Measurements from ENCODE around the gene AFAP1L1.
"Not testable (repeated sequence)": the region's sequence is repeated elsewhere in the genome, so short reads cannot be mapped to it uniquely, and the experiment has no call there.

The AFAP1L1 gene

DNA sequence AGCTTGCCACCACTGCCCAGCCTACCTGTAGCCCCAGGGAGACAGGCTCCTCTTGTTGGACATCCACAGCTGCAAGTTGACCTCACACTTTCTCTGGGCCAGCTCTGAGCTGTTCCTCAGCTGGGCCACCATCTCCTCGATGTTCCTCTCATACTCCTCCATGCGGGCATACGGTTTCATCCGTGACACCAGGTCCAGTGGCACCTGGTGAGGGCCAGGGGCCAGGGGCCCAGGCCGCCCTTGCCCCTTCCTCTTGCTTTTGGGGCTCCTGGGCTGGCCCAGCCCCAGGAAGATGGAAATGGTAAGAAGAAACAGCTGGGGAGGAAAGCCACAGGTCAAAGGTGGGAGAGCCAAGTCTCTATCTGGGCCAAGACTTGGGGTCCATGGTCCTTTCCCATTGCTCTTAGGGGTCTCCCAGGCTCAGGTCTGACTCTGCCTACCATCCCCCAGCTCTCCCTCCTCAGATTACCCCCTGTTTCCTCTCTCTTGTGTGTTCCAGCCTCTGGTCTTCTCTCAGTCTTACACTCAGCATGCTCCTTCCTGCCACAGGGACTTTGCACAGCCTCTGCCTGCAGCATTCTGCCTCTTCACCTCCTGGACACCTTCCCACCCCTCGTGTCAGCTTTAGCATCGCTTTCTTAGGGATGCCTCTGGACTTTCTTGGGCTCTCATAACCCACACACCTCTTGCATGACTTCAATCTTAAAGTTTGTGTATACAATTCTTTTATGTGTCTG, 105.2 kb downstream of the AFAP1L1 start:
- DNase-seq = no peak

DNA sequence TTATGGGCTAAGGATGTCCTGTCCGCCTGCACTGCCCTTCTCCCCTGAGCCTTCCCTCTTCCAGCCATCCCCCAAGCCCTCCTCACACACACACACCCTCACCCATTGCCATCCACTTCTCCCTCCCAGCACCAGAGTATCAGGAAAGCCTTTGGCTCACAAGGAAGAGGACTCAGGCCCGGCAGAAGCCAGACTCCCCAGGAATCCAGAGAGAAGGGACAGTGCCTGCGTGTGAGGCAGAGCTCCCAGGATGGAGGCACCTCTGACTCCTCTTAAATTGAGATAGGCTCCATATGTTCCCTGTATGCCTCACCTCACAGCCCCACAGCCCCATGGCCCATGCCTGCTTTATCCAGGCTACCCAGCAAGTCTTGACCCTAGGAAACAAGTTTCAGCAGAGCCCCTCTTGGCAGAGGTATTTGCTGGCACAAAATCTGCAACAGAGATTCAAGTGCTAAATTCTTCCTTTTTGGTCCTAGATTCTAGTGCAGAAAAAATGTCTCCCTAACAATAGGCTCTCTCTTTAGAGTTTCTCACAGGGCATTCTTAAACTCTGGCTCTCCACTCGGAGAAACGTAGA, 106.7 kb downstream of the AFAP1L1 start:
- DNase-seq = no peak

DNA sequence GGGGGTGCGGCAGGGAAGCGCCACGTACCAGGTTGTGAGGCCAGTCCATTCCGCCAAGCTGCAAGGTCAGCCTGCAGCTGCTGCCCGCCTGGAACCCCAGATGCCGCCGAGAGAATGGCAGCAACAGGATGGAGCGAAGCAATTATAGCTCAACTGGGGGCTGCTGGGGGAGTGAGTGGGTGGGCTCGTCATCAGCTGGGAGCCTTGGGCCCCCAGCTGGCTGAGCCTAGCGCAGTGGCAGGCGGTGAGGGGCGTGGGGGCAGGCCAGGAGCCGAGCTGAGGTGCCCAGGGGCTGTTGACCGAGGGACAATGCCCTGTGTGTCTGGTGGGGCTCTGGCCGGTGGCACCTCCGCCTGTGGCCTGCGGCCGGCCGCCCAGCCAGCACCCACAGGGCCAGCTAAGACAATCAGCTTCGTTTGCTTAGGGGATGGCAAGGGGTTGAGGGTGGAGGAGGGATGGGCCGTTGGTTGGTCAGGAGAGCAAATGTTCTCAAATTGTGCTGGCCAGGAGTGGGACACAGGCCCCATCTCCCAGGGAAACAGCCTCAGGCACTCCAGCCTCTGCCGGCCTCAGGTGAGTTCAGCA, 107.6 kb downstream of the AFAP1L1 start, which contains the start of gene IL17B:
Gene IL17B, minus strand, starts transcription at position 116 of the 585 bp plus-strand sequence. Its CDS starts 67 bp downstream, at position 49.
- DNase-seq = no peak

DNA sequence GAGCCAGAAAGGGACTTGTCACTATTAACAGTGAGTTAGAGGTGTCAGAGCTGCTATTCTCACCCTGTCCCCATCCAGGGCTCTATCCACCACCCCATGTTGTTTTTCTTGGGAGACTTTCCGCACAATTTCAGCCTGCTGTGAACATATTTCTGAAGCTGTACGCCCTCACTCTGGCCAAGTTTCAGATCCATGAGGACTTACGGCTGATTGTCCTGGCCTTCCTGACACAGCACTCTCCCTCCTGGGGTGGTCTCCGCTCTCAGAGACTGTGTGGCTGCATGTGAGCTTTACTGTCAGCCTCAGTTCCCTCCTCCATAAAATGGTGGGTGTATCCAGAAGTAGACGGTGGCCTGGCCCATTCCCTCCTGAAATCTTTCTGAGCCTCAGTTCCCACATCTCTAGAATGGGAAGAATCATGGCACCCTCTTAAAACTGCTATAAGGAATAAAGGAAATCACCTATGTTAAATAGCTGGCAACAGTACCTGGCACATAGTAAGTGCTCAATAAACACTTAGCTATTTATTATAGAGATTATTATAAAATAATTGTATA, 108.2 kb downstream of the AFAP1L1 start:
- DNase-seq = no peak

DNA sequence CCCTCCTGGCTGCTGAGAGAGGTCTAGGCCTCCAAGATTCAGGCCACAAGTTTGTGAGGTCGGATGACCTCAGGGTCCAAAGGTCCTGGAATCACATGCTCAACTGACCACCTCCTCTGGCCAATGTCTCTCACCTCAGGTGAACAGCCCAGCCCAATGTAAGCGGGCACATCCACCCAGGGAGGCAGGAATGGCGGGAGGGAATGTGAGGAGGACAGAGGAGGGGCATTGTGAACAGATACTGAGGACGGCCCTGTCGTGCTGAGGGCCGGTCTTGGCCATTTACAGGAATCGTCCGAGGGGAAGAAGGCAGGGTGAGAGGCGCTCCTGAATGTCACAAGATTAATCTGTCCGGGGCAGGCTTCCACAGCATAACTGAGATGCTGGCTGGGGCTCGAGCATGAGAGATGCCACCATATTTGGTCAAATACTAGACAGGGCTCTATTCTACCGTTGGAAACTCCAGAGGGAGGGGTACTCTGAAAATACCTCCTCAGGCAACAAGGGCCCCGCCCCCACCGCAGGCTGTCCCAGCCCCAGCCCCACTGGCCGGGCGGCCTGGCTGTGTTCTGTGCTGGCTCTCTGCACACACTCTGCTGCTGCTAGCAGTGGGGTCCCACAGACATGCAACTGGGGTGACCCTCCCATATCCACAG, 108.9 kb downstream of the AFAP1L1 start:
- no peak for DNase-seq

DNA sequence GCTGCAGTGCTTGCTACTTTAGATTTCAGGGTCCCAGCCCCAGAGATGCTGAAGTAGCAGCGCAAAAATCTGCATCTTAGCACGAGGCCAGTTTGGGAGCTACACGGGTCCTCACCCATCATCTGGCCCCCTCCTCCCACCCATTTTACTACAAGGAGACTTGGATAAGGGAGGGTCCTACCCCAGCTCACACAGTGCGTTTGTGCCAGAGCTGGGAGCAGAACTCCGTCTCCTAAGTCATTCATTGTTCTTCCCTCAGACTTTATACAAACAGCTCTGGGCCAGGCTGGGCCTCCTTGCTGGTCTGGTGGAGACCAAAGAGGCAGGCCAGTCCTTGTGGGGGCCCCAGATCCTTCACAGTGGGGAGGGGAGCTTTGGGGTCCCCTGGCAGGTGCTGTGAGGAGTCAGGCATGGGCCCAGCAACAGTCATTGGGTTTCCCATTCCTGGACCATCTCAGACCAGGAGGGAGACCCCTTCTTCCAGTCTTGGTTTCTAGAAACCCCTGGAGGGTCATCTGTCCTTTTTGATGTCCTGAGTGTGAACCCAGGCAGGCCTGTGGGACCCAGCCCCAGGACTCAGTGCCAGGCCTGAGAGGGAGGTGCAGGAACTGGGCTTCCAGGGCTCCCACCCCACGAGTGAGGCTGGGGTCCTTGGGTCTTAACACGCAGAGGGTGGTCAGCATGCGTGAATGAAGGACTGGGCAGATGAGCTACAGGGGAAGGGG, 109.8 kb downstream of the AFAP1L1 start:
- no peak for DNase-seq

DNA sequence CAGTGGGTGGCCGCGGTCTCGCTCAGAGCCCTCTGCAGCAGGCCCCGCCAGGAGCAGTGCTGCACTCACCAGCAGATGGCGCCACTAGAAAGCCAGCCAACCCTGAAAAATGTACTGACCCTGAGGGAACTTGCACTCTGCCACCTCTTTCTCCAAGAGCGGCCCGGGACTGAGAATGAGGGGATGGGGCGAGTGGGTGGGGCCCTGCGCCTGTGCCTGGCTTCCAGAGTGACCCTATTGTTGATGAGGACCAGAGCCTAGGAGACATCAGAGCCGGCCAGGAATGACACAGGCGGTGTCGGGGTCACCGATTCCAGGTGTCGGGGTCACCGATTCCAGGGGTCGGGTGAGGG, 110.3 kb downstream of the AFAP1L1 start:
- peak; percentile 83 to 85 for DNase-seq

DNA sequence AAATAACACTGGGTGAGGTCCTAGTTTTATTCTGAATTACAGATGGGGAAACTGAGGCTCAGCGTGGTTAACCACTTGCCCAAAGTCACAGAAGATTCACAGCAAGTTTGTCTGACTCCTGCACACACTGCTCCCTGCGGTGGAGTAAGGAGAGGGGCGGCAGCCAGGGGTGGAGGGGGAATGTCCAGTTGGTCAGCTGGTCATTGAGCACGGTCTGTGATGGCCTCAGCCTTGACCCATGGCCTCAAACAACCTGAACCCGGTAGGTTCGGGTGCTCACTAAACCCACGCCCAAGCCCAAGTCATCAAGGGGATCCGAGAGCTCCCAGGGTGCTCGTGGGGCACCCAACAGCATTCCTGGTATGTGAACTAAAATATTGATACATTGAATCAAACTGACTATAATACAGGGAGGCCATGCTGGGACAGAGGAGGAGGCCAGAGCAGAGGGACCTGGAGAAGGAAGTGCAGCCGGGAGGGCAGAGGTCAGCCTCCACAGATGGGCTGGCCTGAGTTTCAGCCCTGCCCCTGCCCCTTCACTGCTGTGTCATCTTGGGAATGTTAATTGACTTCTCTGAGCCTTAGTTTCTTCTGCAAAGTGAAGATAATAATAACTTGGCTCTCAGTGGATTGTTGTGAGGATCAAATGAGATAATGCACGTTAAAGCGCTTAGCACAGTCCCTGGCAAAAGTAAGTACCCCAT, 111.0 kb downstream of the AFAP1L1 start:
- no peak for DNase-seq

DNA sequence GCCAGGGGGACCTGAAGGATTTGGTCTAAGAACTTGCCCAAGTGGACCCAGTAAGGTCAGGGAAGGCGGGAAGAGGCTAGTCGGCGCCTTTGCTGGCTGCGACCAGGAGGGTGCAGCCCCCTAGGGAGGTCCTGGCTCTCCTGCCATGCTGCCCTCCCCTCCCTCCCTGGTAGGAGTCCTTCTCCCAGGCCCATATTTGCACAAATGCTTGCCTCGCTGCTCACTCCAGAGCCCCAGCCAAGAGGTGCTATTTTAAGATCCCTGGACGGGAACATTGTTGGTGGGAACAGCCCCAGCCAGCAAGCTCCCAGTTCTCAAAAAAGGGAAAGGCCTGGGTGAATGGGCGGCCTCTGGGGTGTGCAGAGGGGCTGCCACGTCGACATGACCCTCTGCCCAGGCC, 111.7 kb downstream of the AFAP1L1 start:
- DNase-seq = no peak

DNA sequence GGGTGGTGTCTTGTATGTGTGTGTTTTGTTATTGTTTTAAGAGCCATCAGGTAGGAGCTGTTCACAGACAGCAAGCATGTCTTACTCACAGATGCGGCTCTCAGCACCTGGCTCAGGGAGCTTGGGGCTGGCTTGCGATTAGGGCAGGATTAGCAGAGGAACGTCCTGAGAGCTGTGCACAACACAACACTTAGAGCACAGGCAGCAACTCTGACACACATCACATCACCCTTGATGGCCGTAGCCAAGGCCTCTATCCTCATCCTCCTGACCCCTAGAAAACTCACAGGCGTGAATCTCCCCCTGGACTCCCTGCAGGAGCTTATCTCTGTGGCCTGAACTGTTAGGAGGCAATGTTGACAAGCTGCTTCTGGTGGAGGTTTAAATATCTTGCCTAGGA, 114.5 kb downstream of the AFAP1L1 start:
- DNase-seq = no peak

DNA sequence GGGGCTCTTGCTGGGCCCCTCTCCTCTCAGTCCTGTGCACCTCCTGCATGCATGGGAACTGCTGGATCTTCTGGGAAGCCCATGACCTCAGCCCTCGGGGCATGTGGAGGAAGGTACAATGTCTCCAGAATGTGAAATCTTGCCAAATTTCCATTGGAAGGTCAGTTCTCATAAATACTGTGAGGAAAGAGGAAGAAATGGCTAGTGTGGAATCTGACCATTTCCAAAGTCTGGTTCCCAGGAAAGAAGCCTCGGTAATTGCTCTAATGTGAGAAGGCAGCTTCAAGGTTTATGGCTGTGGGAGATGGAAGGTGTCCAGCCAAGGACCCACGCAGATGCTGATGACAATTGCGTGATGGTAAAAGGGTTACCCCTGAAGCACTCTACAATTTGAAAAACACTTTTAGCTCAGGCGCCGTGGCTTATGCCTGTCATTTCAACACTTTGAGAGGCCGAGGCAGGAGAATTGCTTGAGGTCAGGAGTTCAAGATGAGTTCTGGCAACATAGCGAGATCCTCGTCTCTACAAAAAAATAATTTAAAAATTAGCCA, 115.5 kb downstream of the AFAP1L1 start:
- no peak for DNase-seq

DNA sequence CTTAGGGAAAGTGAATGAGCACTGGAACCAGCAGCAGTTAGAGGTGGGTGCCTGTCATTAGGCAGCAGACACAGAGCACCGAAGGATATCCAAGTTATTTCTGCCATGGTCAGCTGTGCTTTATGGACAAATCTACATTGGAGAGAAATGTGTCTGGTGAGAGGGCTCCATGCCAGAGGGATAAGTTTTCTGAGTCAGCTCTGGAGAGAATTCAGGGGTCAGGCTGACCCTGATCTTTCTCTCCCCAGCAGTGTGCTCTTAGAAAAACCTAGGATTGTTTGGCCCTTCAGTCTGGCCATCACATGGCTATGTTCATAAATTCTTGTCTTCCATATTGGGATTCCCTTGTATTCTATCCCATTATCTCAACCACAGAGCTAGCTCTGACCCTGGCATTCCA, 116.3 kb downstream of the AFAP1L1 start:
- no peak for DNase-seq

DNA sequence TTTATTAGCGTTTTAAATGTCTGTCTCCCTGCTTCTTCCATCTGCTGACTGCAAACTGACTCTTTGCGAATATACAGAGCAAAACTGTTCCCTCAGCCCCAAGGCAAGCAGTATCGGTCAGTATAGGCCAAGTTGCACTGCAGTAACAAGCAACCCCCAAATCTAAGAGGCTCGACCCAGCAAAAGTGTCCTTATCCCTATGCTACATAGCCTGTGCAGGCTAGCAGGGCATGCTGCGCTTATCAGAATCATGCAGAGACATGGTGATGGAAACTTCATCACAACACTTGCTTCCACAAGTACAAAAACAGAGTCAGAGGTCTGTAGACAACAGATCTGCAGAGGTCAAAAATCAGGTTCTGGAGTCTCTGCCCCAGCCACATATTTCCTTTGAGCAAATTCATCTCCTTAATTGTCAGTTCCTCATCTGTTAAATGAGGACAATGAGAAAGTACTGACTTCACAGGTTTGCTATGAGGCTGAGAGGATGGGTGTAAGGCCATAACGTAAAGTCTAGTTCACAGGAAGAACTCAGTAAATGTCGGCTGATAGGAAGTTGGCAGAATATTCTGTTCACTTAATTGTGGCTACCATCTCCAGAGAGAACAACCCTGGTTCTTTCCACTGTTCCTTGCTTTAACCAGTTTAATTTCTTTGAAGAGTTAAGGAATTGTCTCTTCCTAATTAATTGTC, 117.0 kb downstream of the AFAP1L1 start:
- no peak for DNase-seq

DNA sequence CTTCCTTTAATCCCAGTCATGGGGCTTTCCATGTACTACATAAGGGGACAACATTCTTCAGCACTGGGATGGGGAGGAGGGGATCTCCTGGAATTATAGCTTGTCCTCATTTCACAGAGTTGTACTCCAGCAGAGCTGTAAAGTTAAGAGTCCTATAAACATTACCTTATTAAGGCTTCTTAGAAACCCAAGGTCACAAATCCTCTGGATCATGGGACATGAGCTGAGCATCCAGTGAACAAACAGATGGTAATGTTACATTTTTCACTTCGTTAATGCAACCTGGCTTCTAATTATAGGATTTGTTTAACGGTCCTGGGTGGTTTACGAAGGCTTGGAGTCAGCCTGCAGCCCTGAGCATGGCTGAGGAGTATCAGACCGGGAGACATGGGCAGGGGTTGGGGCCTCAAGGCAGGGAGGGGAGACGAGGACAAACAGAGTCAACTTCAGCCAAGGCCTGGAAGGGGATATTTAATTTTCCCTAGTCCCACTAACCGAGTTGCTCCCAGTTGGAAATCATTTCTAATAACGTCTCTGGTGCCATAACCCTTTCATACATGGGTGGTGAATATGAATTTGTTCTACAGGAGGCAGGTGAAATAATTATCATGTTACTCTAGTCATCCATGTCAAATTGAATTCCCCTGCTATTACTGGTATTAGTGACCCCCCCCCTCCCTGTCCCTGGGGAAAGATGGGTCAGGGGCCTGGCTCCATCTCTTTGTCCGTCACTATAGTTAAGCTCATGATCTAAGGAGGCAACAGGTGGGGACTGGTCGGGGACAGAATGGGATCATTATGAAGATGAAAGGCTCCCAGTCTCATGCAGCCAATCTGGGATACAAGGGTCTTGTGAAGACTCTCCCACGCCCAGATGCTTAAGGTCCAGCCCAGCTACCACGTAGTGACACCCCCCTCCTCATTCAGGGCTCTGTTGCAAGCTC, 118.2 kb downstream of the AFAP1L1 start:
- DNase-seq = no peak

DNA sequence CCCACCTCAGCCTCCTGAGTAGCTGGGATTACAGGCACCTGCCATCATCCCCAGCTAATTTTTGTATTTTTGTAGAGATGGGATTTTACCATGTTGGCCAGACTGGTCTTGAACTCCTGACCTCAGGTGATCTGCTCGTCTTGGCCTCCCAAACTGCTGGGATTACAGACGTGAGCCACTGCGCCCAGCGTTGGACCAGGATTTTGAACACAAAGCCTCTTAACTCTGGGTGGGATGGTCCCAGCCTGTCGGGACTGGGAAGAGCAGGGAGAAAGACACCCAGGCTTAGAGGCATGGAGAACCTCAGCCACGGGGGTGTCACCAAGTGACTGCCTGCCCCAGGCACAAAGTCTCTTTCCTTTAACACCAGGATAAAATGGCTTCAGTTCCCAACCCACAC, 119.4 kb downstream of the AFAP1L1 start:
- not testable (repeated sequence) for DNase-seq
